ENCODE results near the gene ZNF341. TPM values are rescaled to one million over a fixed set of nuclear protein-coding genes. Genes with fewer than 3 reads are reported as not detected.
"Not testable (repeated sequence)": the region's sequence is repeated elsewhere in the genome, so short reads cannot be mapped to it uniquely, and the experiment has no call there.

Gene ZNF341
- total and polyA plus RNA-seq, 5 donors = 1.5 to 2.2 (median 1.8) TPM

GRCh38 chr20:33733654-33734576, 2.1 kb downstream of the ZNF341 start:
- DNase-seq = no peak
- Histone ChIP-seq H3K4me3 (ENCODE audit: low read length) (no peak overlapping the region), H3K27me3 (ENCODE audit: control insufficient read depth, insufficient read depth) (no peaks in the 10 kb centered on the region), H3K27ac (ENCODE audit: low read length) (peak overlapping the region; percentile 66), H3K9me3 (ENCODE audit: control insufficient read depth, low read length) (no peaks in the 10 kb centered on the region), H3K4me1 (ENCODE audit: control insufficient read depth, insufficient read depth, low read length) (no peaks in the 10 kb centered on the region)
- 53% methylated on average over 6 of the region's 6 CpGs for WGBS
- intact Hi-C loops (cut with DNase I) = no loop called here
- peak; percentile 18 to 47 for ATAC-seq

GRCh38 chr20:33736962-33737361, 5.2 kb downstream of the ZNF341 start:
- Histone ChIP-seq H3K4me3 (ENCODE audit: low read length) (no peak overlapping the region), H3K9me3 (ENCODE audit: control insufficient read depth, low read length) (no peaks in the 10 kb centered on the region), H3K27me3 (ENCODE audit: control insufficient read depth, insufficient read depth) (no peaks in the 10 kb centered on the region), H3K27ac (ENCODE audit: low read length) (no peak overlapping the region), H3K4me1 (ENCODE audit: control insufficient read depth, insufficient read depth, low read length) (no peaks in the 10 kb centered on the region)
- ATAC-seq (no peak), DNase-seq (no peak)
- intact Hi-C loops (cut with DNase I) = no loop called here
- 99% methylated on average over 3 of the region's 3 CpGs for WGBS

GRCh38 chr20:33739493-33739892, 7.7 kb downstream of the ZNF341 start:
- 89% methylated on average over 7 of the region's 7 CpGs for WGBS
- Histone ChIP-seq H3K4me3 (ENCODE audit: low read length) (no peak overlapping the region), H3K27ac (ENCODE audit: low read length) (no peak overlapping the region), H3K4me1 (ENCODE audit: control insufficient read depth, insufficient read depth, low read length) (no peaks in the 10 kb centered on the region), H3K9me3 (ENCODE audit: control insufficient read depth, low read length) (no peaks in the 10 kb centered on the region), H3K27me3 (ENCODE audit: control insufficient read depth, insufficient read depth) (no peaks in the 10 kb centered on the region)
- DNase-seq (no peak), ATAC-seq (no peak)
- intact Hi-C loops (cut with DNase I) = no loop called here

- no peaks in the 10 kb centered on the region for H3K4me1 ChIP-seq (ENCODE audit: control insufficient read depth, insufficient read depth, low read length)
- H3K27ac ChIP-seq (ENCODE audit: low read length) = no peak overlapping the region
- H3K9me3 ChIP-seq (ENCODE audit: control insufficient read depth, low read length) = no peaks in the 10 kb centered on the region
- H3K27me3 ChIP-seq (ENCODE audit: control insufficient read depth, insufficient read depth) = no peaks in the 10 kb centered on the region
- no peak for ATAC-seq
- 88% methylated on average over 1 of the region's 1 CpG for WGBS
- H3K4me3 ChIP-seq (ENCODE audit: low read length) = no peak overlapping the region
- DNase-seq = no peak
- intact Hi-C loops (cut with DNase I) = no loop called here
Measured at GRCh38 chr20:33740189-33740588, 8.4 kb downstream of the ZNF341 start.

- intact Hi-C loops (cut with DNase I) = no loop called here
- Histone ChIP-seq H3K27me3 (ENCODE audit: control insufficient read depth, insufficient read depth) (no peaks in the 10 kb centered on the region), H3K4me3 (ENCODE audit: low read length) (no peak overlapping the region), H3K9me3 (ENCODE audit: control insufficient read depth, low read length) (no peaks in the 10 kb centered on the region), H3K4me1 (ENCODE audit: control insufficient read depth, insufficient read depth, low read length) (no peaks in the 10 kb centered on the region), H3K27ac (ENCODE audit: low read length) (no peak overlapping the region)
- WGBS = 87% methylated on average over 3 of the region's 3 CpGs
- ATAC-seq (no peak), DNase-seq (no peak)
Measured at GRCh38 chr20:33744181-33744580, 12.4 kb downstream of the ZNF341 start.

GRCh38 chr20:33744773-33745385, 13.1 kb downstream of the ZNF341 start:
- ATAC-seq (no peak), DNase-seq (no peak)
- H3K27ac ChIP-seq (ENCODE audit: low read length) = no peak overlapping the region
- 94% methylated on average over 14 of the region's 14 CpGs for WGBS
- no peaks in the 10 kb centered on the region for H3K27me3 ChIP-seq (ENCODE audit: control insufficient read depth, insufficient read depth)
- H3K4me1 ChIP-seq (ENCODE audit: control insufficient read depth, insufficient read depth, low read length) = no peaks in the 10 kb centered on the region
- intact Hi-C loops (cut with DNase I) = no loop called here
- no peak overlapping the region for H3K4me3 ChIP-seq (ENCODE audit: low read length)
- H3K9me3 ChIP-seq (ENCODE audit: control insufficient read depth, low read length) = no peaks in the 10 kb centered on the region

- no peaks in the 10 kb centered on the region for H3K9me3 ChIP-seq (ENCODE audit: control insufficient read depth, low read length)
- intact Hi-C loops (cut with DNase I) = no loop called here
- no peak overlapping the region for H3K27ac ChIP-seq (ENCODE audit: low read length)
- peak in 1 of 3 donors; percentile 56 for DNase-seq
- WGBS = 75% methylated on average over 12 of the region's 12 CpGs
- H3K4me1 ChIP-seq (ENCODE audit: control insufficient read depth, insufficient read depth, low read length) = no peaks in the 10 kb centered on the region
- H3K4me3 ChIP-seq (ENCODE audit: low read length) = no peak overlapping the region
- H3K27me3 ChIP-seq (ENCODE audit: control insufficient read depth, insufficient read depth) = no peaks in the 10 kb centered on the region
- ATAC-seq = peak; percentile 56 to 80
Measured at GRCh38 chr20:33746325-33746998, 14.7 kb downstream of the ZNF341 start.

- 93% methylated on average over 4 of the region's 4 CpGs for WGBS
- intact Hi-C loops (cut with DNase I) = no loop called here
- Histone ChIP-seq H3K27ac (ENCODE audit: low read length) (no peak overlapping the region), H3K9me3 (ENCODE audit: control insufficient read depth, low read length) (no peaks in the 10 kb centered on the region), H3K4me3 (ENCODE audit: low read length) (no peak overlapping the region), H3K27me3 (ENCODE audit: control insufficient read depth, insufficient read depth) (no peaks in the 10 kb centered on the region), H3K4me1 (ENCODE audit: control insufficient read depth, insufficient read depth, low read length) (no peaks in the 10 kb centered on the region)
- ATAC-seq (no peak), DNase-seq (no peak)
Measured at GRCh38 chr20:33751775-33752174, 20.0 kb downstream of the ZNF341 start.

- no peak overlapping the region for H3K4me3 ChIP-seq (ENCODE audit: low read length)
- H3K9me3 ChIP-seq (ENCODE audit: control insufficient read depth, low read length) = no peaks in the 10 kb centered on the region
- H3K27ac ChIP-seq (ENCODE audit: low read length) = no peak overlapping the region
- DNase-seq = no peak
- ATAC-seq = peak; percentile 15 to 21
- 96% methylated on average over 7 of the region's 7 CpGs for WGBS
- H3K27me3 ChIP-seq (ENCODE audit: control insufficient read depth, insufficient read depth) = no peaks in the 10 kb centered on the region
- no peaks in the 10 kb centered on the region for H3K4me1 ChIP-seq (ENCODE audit: control insufficient read depth, insufficient read depth, low read length)
- intact Hi-C loops (cut with DNase I) = no loop called here
Measured at GRCh38 chr20:33753143-33753542, 21.3 kb downstream of the ZNF341 start.

GRCh38 chr20:33753763-33754162, 22.0 kb downstream of the ZNF341 start:
- Histone ChIP-seq H3K27ac (ENCODE audit: low read length) (no peak overlapping the region), H3K4me1 (ENCODE audit: control insufficient read depth, insufficient read depth, low read length) (no peaks in the 10 kb centered on the region), H3K4me3 (ENCODE audit: low read length) (no peak overlapping the region), H3K9me3 (ENCODE audit: control insufficient read depth, low read length) (no peaks in the 10 kb centered on the region), H3K27me3 (ENCODE audit: control insufficient read depth, insufficient read depth) (no peaks in the 10 kb centered on the region)
- intact Hi-C loops (cut with DNase I) = no loop called here
- DNase-seq (no peak), ATAC-seq (no peak)
- 84% methylated on average over 5 of the region's 5 CpGs for WGBS

GRCh38 chr20:33755936-33756490, 24.2 kb downstream of the ZNF341 start:
- H3K4me3 ChIP-seq (ENCODE audit: low read length); DNase-seq; H3K27me3 ChIP-seq (ENCODE audit: control insufficient read depth, insufficient read depth); H3K4me1 ChIP-seq (ENCODE audit: control insufficient read depth, insufficient read depth, low read length); ATAC-seq; H3K9me3 ChIP-seq (ENCODE audit: control insufficient read depth, low read length); H3K27ac ChIP-seq (ENCODE audit: low read length); intact Hi-C loops (cut with DNase I): not testable (repeated sequence)
- 86% methylated on average over 10 of the region's 10 CpGs for whole genome bisulfite sequencing
